ENCODE data around the gene CDC42BPG.

Gene CDC42BPG

GRCh38 chr11:64776875-64777274, 67.6 kb downstream of the CDC42BPG start:
- no peak overlapping the region for H3K27ac ChIP-seq (ENCODE audit: low read length)
- H3K9me2 ChIP-seq (replicated peaks; ENCODE audit: insufficient read depth, low read length), result no peaks in the 10 kb centered on the region
- H3K79me2 ChIP-seq (ENCODE audit: low read length), result peaks cover 57% of the 10 kb centered on the region
- no peaks in the 10 kb centered on the region for H3K27me3 ChIP-seq (replicated peaks; ENCODE audit: insufficient read depth, low read length)
- H3K4me1 ChIP-seq (ENCODE audit: low read length), result peaks cover 39% of the 10 kb centered on the region
- peaks cover 21% of the 10 kb centered on the region for H3K36me3 ChIP-seq (replicated peaks; ENCODE audit: insufficient read depth, low read length)
- H2AFZ ChIP-seq (ENCODE audit: low read length), result no peak overlapping the region
- peak overlapping the region; percentile 78 for H3K4me2 ChIP-seq (ENCODE audit: low read depth, low read length)
- DNase-seq, result no peak
- peaks cover 35% of the 10 kb centered on the region for H3F3A ChIP-seq (ENCODE audit: insufficient read depth, low read length)
- peak overlapping the region; percentile 97 for H3K4me3 ChIP-seq (ENCODE audit: low read length)
- H3K9ac ChIP-seq (ENCODE audit: low read length), result peak overlapping the region; percentile 68; the same call in 1 of the 2 replicates
- TF ChIP-seq CTCF (IDR thresholded peaks at IDR 0.05; ENCODE audit: low read length) (no peak), EZH2phosphoT487 (IDR thresholded peaks at IDR 0.05; ENCODE audit: low read length) (no peak), EZH2 (optimal IDR thresholded peaks at IDR 0.05; ENCODE audit: low read depth, low read length) (no peak)
- H4K20me1 ChIP-seq (ENCODE audit: insufficient read depth, low read length), result peaks cover 45% of the 10 kb centered on the region
- no peaks in the 10 kb centered on the region for H3K9me3 ChIP-seq (replicated peaks; ENCODE audit: insufficient read depth, low read length)

- Histone ChIP-seq H3K9me2 (replicated peaks; ENCODE audit: insufficient read depth, low read length) (no peaks in the 10 kb centered on the region), H3K36me3 (replicated peaks; ENCODE audit: insufficient read depth, low read length) (peaks cover 23% of the 10 kb centered on the region), H3F3A (ENCODE audit: insufficient read depth, low read length) (peaks cover 35% of the 10 kb centered on the region), H3K4me2 (ENCODE audit: low read depth, low read length) (peak overlapping the region; percentile 78), H3K79me2 (ENCODE audit: low read length) (peaks cover 62% of the 10 kb centered on the region), H3K9ac (ENCODE audit: low read length) (peak overlapping the region; percentile 68; the same call in 1 of the 2 replicates), H3K4me1 (ENCODE audit: low read length) (peaks cover 39% of the 10 kb centered on the region), H3K9me3 (replicated peaks; ENCODE audit: insufficient read depth, low read length) (no peaks in the 10 kb centered on the region), H3K4me3 (ENCODE audit: low read length) (peak overlapping the region; percentile 97), H3K27ac (ENCODE audit: low read length) (no peak overlapping the region), H4K20me1 (ENCODE audit: insufficient read depth, low read length) (peaks cover 49% of the 10 kb centered on the region), H2AFZ (ENCODE audit: low read length) (no peak overlapping the region), H3K27me3 (replicated peaks; ENCODE audit: insufficient read depth, low read length) (no peaks in the 10 kb centered on the region)
- TF ChIP-seq EZH2 (optimal IDR thresholded peaks at IDR 0.05; ENCODE audit: low read depth, low read length), result no peak
- TF ChIP-seq CTCF (IDR thresholded peaks at IDR 0.05; ENCODE audit: low read length), result no peak
- TF ChIP-seq EZH2phosphoT487 (IDR thresholded peaks at IDR 0.05; ENCODE audit: low read length), result no peak
- DNase-seq, result no peak
Measured at GRCh38 chr11:64776425-64776824, 68.0 kb downstream of the CDC42BPG start.

- H3K79me2 ChIP-seq (ENCODE audit: low read length), result peaks cover 84% of the 10 kb centered on the region
- no peak overlapping the region for H3K4me3 ChIP-seq (ENCODE audit: low read length)
- no peaks in the 10 kb centered on the region for H3K27me3 ChIP-seq (replicated peaks; ENCODE audit: insufficient read depth, low read length)
- DNase-seq, result no peak
- H3K27ac ChIP-seq (ENCODE audit: low read length), result no peak overlapping the region
- H4K20me1 ChIP-seq (ENCODE audit: insufficient read depth, low read length), result peaks cover 58% of the 10 kb centered on the region
- no peaks in the 10 kb centered on the region for H3K9me3 ChIP-seq (replicated peaks; ENCODE audit: insufficient read depth, low read length)
- H3K4me2 ChIP-seq (ENCODE audit: low read depth, low read length), result 0 out of 2 replicates have a peak overlapping the region, but pooled peaks have one; percentile 5
- no peak overlapping the region for H3K9ac ChIP-seq (ENCODE audit: low read length)
- H3K4me1 ChIP-seq (ENCODE audit: low read length), result peaks cover 39% of the 10 kb centered on the region
- peaks cover 46% of the 10 kb centered on the region for H3K36me3 ChIP-seq (replicated peaks; ENCODE audit: insufficient read depth, low read length)
- H3F3A ChIP-seq (ENCODE audit: insufficient read depth, low read length), result peaks cover 29% of the 10 kb centered on the region
- H2AFZ ChIP-seq (ENCODE audit: low read length), result no peak overlapping the region
- TF ChIP-seq EZH2phosphoT487 (IDR thresholded peaks at IDR 0.05; ENCODE audit: low read length) (no peak), EZH2 (optimal IDR thresholded peaks at IDR 0.05; ENCODE audit: low read depth, low read length) (no peak), CTCF (IDR thresholded peaks at IDR 0.05; ENCODE audit: low read length) (no peak)
- H3K9me2 ChIP-seq (replicated peaks; ENCODE audit: insufficient read depth, low read length), result no peaks in the 10 kb centered on the region
Measured at GRCh38 chr11:64774144-64774543, 70.3 kb downstream of the CDC42BPG start.
